Common myeloid progenitor, CD34-positive (primary cell): Measurements from ENCODE around the gene SYNE2.

Source experiments
- CTCF ChIA-PET: fragments of 350-600 bp; sonication (Branson Sonifier 250); formaldehyde crosslinking; loops from one replicate; lab custom pipeline; 2021; ENCODE audit warnings: antibody characterized with exemption; lab: Charles Lee
- POLR2A ChIA-PET: fragments of 350-600 bp; sonication (Branson Sonifier 250); formaldehyde crosslinking; loops from one replicate; lab custom pipeline; 2021; ENCODE audit warnings: antibody characterized with exemption; lab: Charles Lee
- DNase-seq, 3 donors: peaks; one replicate each; pipeline versions ENCODE4 v3.0.0 to v3.0.0-alpha.2; 2013
- H3K27ac ChIP-seq, 2 experiments: 1 replicate in 1 of 2; 2 replicates in 1 of 2; pipeline ENCODE4 v1.7.0; 2013; ENCODE audit warnings: inconsistent platforms in 2 of 2, low read length in 2 of 2, mild to moderate bottlenecking in 2 of 2, low read depth in 1 of 2, moderate library complexity in 1 of 2; ENCODE audit not compliant: severe bottlenecking in 2 of 2, insufficient read depth in 1 of 2, poor library complexity in 1 of 2
- H3K27me3 ChIP-seq, 5 experiments: replicated peaks in 2 of 5; 1 replicate in 3 of 5; 2 replicates in 2 of 5; pipeline versions ENCODE4 v1.6.1 to v1.7.0; 2013; ENCODE audit warnings: low read length in 4 of 5, mild to moderate bottlenecking in 2 of 5, moderate library complexity in 2 of 5, inconsistent platforms in 1 of 5; ENCODE audit not compliant: insufficient read depth in 5 of 5, control insufficient read depth in 4 of 5
- H3K36me3 ChIP-seq, 4 experiments: 1 replicate in 2 of 4; 2 replicates in 2 of 4; pipeline versions ENCODE4 v1.6.1 to v1.7.0; 2013; ENCODE audit warnings: low read length in 3 of 4, control low read depth in 1 of 4, mild to moderate bottlenecking in 1 of 4; ENCODE audit not compliant: control insufficient read depth in 4 of 4, insufficient read depth in 4 of 4
- H3K4me1 ChIP-seq, 4 experiments: 1 replicate in 3 of 4; 2 replicates in 1 of 4; pipeline versions ENCODE4 v1.6.1 to v1.7.1; 2013; ENCODE audit warnings: low read length in 3 of 4, mild to moderate bottlenecking in 3 of 4, control low read depth in 1 of 4, inconsistent platforms in 1 of 4, moderate library complexity in 1 of 4; ENCODE audit not compliant: control insufficient read depth in 4 of 4, insufficient read depth in 4 of 4; ENCODE audit errors: control extremely low read depth in 1 of 4
- H3K4me3 ChIP-seq, 7 experiments: 1 replicate in 4 of 7; 2 replicates in 3 of 7; pipeline versions ENCODE4 v1.5.1 to v1.7.0; 2013; ENCODE audit warnings: mild to moderate bottlenecking in 7 of 7, low read length in 6 of 7, moderate library complexity in 6 of 7, inconsistent platforms in 2 of 7, low read depth in 2 of 7, control low read depth in 1 of 7; ENCODE audit not compliant: insufficient read depth in 4 of 7, control insufficient read depth in 1 of 7; ENCODE audit errors: extremely low read depth in 1 of 7
- H3K9me3 ChIP-seq, 5 experiments: 1 replicate in 4 of 5; 2 replicates in 1 of 5; pipeline versions ENCODE4 v1.6.1 to v1.7.1; 2013; ENCODE audit warnings: low read length in 4 of 5, mild to moderate bottlenecking in 2 of 5, inconsistent platforms in 1 of 5, low read depth in 1 of 5, moderate library complexity in 1 of 5; ENCODE audit not compliant: control insufficient read depth in 4 of 5, insufficient read depth in 2 of 5; ENCODE audit errors: control extremely low read depth in 1 of 5
- WGBS: methylation state at CpG from one replicate; pipeline ENCODE4 v1.1.5; 2013; ENCODE audit not compliant: insufficient coverage; 5-methylcytosine and 5-hydroxymethylcytosine counted together

SYNE2 gene

DNA sequence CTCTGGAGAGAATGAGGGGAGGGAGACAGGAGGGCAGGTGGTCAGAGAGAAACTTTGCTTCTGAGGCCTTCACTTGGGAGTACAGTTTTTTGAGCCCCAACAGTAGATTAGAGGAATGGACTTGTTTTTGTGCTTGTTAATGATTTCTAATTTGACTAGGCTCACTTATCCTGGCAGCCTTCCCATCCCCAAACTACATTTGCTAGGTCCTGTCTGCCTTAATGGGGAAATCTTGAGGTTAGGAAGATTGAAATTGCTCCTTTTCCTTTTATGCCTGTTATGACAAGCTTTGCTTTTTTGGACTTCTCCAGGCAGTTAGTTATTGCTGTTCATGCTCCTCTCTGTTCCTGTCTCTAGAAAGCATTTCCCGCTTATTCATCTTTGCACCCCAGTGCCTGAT is 37.7 kb downstream of the SYNE2 start:
- no peak overlapping the region for H3K27ac ChIP-seq
- CTCF ChIA-PET: no interaction called here
- WGBS: 100% methylated on average over 1 of the region's 1 CpG
- no peaks in the 10 kb centered on the region for H3K4me1 ChIP-seq
- H3K36me3 ChIP-seq: no peaks in the 10 kb centered on the region
- H3K27me3 ChIP-seq: peaks cover 0 to 78% (median 34%) of the 10 kb centered on the region in 5 experiments
- no peak for DNase-seq
- no peak overlapping the region for H3K4me3 ChIP-seq
- POLR2A ChIA-PET: no interaction called here
- H3K9me3 ChIP-seq: no peaks in the 10 kb centered on the region

DNA sequence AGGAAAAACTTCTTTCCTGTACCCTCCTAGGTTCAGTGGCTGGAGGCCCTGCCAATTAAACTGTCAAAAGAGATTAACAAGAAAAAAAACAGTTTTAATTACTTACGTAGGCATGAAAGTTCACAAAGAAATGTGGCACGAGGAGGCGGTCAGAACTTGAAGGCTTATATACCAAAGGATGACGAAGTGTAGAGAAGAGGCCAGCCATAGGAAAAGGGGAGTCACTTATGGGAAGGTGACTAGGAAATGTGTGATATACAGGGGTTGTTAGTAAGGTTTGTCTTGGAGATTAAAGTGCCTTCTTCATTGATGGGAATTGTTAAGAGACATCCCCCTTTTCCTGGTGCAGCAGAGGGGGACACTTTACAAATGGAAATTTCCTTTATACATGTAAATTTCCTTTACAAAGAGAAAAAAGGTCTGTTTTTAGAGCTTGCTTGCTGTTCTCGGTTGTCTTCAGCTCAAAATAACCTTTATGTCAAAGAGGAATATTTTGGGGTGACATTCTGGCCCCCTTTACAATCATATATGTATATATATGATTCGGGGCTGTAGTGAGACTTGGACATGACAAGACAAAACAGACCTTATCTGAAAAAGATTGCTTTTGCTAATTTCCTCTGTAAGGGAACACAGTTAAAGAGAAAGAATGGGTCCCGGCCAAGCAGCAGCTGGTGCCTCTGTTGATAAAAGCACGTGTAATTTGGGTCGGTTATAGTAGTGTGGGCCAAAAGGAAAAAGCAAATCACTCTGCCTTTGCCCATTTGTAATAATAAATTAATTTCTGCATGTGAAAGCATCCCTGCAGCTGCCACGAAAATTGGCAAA is 38.6 kb downstream of the SYNE2 start:
- ChIA-PET POLR2A (no interaction called here), CTCF (no interaction called here)
- Histone ChIP-seq H3K27me3 (peaks cover 0 to 78% (median 41%) of the 10 kb centered on the region in 5 experiments), H3K4me3 (no peak overlapping the region), H3K4me1 (no peaks in the 10 kb centered on the region), H3K27ac (no peak overlapping the region), H3K9me3 (no peaks in the 10 kb centered on the region), H3K36me3 (no peaks in the 10 kb centered on the region)
- DNase-seq: no peak
- 90% methylated on average over 6 of the region's 10 CpGs for WGBS

DNA sequence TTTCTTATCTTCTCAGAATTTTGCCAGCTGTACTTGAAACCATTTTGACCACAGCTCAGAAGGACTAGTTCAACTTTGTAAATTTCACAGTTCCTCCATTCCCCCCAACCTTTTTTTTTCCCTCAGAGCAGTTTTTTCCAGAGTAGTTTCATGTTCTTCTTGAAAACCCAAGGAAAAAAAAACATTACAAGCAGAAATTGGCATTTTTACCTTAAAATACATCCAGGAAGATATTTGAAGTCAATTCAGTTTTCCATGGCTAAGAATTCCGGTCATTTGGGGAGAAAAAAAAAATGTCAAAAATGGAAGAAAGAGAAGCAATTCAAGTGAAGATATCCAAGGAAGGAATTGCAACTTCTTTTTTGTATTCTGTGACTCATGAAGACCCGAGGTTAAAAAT is 39.5 kb downstream of the SYNE2 start:
- Histone ChIP-seq H3K27ac (no peak overlapping the region), H3K27me3 (peaks cover 0 to 80% (median 43%) of the 10 kb centered on the region in 5 experiments), H3K9me3 (no peaks in the 10 kb centered on the region), H3K4me1 (no peaks in the 10 kb centered on the region), H3K4me3 (no peak overlapping the region), H3K36me3 (no peaks in the 10 kb centered on the region)
- ChIA-PET CTCF (no interaction called here), POLR2A (no interaction called here)
- WGBS: 100% methylated on average over 1 of the region's 2 CpGs
- no peak for DNase-seq

DNA sequence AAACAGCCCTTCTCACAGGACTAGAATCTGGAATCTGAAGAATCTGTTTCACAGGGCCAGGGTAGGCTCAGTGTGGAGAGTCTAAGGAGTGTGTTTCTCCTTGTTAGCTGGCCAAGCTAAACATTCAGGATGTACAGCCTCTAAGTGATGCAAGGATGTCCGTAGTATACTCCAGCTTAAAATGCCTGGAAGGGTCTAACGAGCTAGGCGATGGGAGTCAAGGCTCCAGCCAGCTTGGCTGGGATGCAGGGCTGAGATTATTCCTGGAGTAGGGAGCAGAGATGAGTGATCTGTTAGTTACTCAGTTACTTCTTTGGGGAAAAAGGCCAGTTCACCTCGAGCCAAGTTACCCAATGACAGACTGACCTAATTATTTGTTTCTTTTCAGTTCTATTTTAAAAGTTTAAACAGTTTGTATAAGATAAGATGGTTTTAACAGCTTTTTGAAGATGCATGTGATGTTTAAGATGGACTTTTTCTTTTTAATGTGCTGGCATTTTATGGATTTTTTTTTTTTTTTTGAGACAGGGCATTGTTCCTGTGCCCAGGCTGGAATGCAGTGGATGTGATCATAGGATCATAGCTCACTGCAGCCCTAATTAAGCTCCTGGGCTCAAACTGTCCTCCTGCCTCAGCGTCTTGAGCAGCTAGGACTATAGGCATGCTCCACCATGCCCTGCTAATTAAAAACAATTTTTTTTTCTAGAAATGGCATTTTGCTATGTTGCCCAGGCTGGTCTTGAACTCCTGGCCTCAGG is 41.1 kb downstream of the SYNE2 start:
- POLR2A ChIA-PET: no interaction called here
- WGBS: 98% methylated on average over 4 of the region's 5 CpGs
- CTCF ChIA-PET: no interaction called here

DNA sequence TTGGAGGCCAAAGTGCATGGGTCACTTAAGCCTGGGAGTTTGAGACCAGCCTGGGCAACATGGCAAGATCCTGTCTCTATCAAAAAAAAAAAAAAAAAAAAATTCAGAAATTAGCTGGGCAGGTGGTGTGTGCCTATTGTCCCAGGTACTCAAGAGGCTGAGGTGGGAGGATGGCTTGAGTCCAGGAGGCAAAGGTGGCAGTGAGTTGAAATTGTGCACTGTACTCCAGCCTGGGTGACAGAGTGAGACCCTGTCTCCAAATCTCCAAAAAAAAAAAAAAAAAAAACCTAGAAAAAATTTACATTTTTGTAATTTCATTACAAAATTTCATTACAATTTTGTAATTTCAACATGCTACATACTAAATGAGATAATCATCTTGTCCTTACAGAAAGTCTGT is 42.7 kb downstream of the SYNE2 start:
- no peak for DNase-seq
- H3K27ac ChIP-seq: no peak overlapping the region
- POLR2A ChIA-PET: no interaction called here
- H3K27me3 ChIP-seq: peaks cover 0 to 85% (median 52%) of the 10 kb centered on the region in 5 experiments
- peaks cover 0 to 5% (median 0%) of the 10 kb centered on the region in 4 experiments for H3K4me1 ChIP-seq
- CTCF ChIA-PET: no interaction called here
- no peaks in the 10 kb centered on the region for H3K9me3 ChIP-seq
- no peaks in the 10 kb centered on the region for H3K36me3 ChIP-seq
- H3K4me3 ChIP-seq: no peak overlapping the region

More for the DNA sequence above, 41.1 kb downstream of the SYNE2 start:
- Histone ChIP-seq H3K36me3 (no peaks in the 10 kb centered on the region), H3K27me3 (peaks cover 0 to 83% (median 52%) of the 10 kb centered on the region in 5 experiments), H3K27ac (no peak overlapping the region), H3K9me3 (no peaks in the 10 kb centered on the region), H3K4me1 (no peaks in the 10 kb centered on the region), H3K4me3 (no peak overlapping the region)
- no peak for DNase-seq

DNA sequence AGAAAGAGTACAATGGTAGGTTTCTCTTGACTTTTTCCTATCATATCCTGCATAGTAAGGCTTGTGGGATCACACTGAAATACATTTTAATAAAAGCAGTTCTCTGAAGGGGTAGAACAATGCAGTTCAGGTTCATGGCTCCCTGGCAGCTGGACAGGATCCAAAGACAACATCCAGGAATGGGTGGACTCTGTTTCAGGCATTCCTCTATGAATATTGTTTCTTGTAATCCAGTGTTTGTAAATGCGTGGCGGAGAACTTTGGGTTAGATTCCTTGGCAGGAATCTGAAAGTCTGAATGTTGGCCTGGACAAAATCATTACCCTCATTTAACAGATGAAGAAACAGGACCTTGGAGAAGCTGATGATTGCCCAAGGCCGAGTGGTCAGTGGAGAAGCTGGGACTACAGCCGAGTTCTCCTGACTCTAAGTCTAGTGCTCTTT is 43.5 kb downstream of the SYNE2 start:
- H3K4me3 ChIP-seq: no peak overlapping the region
- peaks cover 0 to 81% (median 50%) of the 10 kb centered on the region in 5 experiments for H3K27me3 ChIP-seq
- ChIA-PET POLR2A (no interaction called here), CTCF (no interaction called here)
- H3K4me1 ChIP-seq: peaks cover 0 to 7% (median 0%) of the 10 kb centered on the region in 4 experiments
- DNase-seq: no peak
- WGBS: 100% methylated on average over 2 of the region's 4 CpGs
- H3K36me3 ChIP-seq: no peaks in the 10 kb centered on the region
- no peaks in the 10 kb centered on the region for H3K9me3 ChIP-seq
- no peak overlapping the region for H3K27ac ChIP-seq

DNA sequence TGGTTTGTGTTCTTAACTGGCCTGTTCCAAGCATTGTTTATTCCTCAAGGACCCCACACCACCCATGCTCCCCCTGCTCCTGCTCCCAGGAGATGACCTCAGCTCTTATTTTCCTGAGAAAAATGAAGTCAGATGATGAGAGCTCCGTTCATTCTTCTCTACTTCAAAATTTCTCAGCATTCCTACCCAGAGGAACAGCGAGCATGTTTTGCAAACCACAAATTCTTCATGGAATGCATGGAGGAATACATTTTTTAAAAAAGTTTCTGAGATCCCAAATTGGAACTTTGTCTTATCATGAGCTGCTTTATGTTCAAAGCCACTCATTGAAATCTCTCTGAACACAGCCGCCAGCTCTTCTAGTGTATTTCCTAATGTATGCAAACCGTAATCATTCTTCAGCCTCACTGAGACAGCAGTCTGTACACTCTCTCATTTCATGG is 44.9 kb downstream of the SYNE2 start:
- POLR2A ChIA-PET: no interaction called here
- Histone ChIP-seq H3K36me3 (no peaks in the 10 kb centered on the region), H3K27ac (no peak overlapping the region), H3K4me1 (peaks cover 0 to 7% (median 0%) of the 10 kb centered on the region in 4 experiments), H3K27me3 (peaks cover 0 to 77% (median 43%) of the 10 kb centered on the region in 5 experiments), H3K9me3 (no peaks in the 10 kb centered on the region), H3K4me3 (no peak overlapping the region)
- WGBS: 96% methylated on average over 4 of the region's 4 CpGs
- CTCF ChIA-PET: interaction anchor here (0.8 kb wide), 1 partner anchor 12 kb away, joined by 5 read pairs; no protein-coding TSS in a partner anchor
- DNase-seq: no peak
